GM21515 (cell line): ENCODE data around the gene LRRC49.
"Not testable (repeated sequence)": the region's sequence is repeated elsewhere in the genome, so short reads cannot be mapped to it uniquely, and the experiment has no call there.

ENCODE experiments used
- ATAC-seq: cut with Tn5 transposase; IDR thresholded peaks from one replicate; pipeline ENCODE4 v1.9.1; 2021; ENCODE audit not compliant: unreplicated experiment

The LRRC49 gene

DNA sequence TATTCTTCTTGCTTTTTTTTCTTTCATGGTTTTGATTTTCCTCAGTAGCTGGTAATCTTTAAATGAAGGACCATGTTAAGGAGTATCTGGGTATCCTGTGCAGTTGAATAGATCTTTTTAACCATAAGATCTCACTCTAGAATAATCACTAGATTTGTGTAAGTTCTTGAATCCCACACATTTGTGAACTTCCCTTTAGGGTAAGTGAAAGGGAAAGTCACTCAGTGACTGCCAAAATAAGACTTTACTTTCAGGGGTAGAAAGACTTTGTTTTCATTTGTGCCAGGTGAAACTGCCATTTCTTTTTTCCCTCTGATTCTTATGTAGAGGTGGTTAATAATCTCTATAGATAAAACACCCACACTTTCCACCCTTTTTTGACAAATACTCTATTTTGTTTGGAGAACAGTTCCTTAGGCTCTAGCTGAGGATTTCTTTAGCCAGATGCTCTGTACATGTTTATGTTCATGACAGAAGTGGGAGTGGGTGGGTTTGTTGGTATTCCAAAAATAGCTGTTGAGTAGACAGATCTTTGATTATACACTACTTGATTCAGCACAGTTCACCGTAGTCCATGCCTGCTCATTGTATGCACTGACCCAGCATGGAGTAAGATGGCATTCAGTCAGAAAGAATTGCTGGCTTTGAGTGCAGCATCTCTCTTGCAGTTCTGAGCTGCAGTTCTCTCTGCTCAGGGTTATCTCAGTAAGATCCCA is 28.5 kb downstream of the LRRC49 start:
- ATAC-seq = no peak

DNA sequence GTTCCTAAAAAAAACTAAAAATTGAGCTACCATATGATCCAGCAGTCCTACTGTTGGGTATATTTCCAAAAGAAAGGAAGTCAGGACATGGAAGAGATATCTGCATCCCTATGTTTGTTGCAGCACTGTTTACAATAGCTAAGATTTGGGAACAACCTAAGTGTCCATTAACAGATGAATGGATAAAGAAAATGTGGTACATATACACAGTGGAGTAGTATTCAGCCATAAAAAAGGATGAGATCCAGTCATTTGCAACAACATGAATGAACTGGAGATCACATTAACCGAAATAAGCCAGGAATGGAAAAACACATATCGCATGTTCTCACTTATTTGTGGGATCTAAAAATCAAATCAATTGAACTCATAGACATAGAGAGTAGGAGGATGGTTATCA is 29.5 kb downstream of the LRRC49 start:
- ATAC-seq = no peak

DNA sequence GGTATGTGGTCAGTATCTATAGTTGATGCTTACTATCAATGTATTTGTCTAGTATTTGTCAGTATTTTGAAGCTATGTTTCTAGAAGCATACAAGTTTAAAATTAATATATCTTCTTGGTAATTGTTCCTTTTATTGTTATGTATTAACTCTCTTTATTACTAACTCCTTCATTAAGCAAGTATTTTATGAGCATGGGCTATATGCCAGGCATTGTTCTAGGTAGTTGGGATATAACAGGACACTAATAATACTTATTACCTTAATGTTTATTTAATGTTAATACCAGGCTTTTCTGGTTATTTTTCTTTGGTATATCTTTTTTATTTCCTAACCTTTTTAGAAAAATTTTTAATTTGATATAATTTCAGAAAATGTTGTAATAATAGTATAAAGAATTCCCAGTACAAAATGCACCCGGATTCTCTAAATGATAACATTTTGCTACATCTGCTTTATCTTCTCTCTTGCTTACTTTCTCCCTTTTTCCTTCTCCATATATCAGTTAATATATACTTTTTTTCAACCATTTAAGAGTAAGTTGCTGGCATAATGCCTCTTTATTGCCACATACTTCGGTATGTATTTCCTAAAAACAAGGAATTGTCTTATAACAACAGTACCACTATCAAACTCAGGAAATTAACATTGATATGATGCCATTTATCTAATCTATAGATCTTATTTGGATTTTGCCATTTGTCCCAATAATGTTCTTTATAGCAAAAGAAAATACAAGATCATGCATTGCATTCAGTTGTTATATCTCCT is 30.9 kb downstream of the LRRC49 start:
- ATAC-seq = no peak

DNA sequence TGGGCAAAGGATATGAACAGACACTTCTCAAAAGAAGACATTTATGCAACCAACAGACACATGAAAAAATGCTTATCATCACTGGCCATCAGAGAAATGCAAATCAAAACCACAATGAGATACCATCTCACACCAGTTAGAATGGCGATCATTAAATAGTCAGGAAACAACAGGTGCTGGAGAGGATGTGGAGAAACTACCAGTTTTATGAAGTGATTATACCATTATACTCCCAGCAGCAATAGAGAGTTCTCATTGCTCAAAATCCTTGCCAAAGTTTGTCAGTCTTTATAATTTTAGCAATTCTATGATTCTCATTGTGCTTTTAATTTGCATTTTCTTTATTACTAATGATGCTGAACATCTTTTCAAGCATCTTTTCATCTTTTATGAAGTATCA is 34.3 kb downstream of the LRRC49 start:
- ATAC-seq = not testable (repeated sequence)

DNA sequence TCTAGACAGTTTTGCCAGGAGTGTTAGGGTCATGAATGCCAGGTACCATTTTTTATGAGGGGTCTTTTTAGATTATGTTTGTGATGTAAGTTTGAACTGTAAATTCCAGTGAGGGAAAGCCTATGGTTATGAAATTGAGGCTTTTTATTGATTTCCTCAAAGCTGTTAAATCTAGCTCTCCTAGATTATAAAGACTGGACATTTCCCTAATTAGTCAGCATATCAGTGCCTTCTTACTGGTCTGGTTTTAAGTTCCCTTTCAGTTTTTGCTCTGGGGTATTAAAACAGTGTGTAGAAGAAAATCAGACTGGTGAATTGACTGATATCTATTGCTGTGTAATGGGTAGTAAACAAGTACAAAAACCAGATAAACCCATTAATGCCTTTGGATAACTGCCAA is 39.2 kb downstream of the LRRC49 start:
- no peak for ATAC-seq

DNA sequence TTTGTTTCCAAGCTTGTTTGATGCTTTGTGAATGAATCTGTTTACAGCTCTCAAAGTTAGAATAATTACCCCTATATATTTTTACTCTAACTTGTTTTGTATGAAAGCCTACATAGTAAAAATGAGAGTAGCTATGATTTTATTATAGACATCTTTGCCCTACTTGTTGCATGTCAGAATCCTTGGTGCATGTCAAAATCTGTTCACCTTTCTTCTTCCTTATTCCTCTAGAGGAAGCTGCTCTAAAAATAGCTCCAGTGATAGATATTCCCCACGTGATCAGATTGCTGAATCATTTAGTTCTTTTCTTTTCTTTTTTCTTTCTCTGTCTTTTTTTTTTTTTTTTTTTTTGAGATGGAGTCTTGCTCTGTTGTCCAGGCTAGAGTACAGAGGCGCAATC is 39.8 kb downstream of the LRRC49 start:
- no peak for ATAC-seq

DNA sequence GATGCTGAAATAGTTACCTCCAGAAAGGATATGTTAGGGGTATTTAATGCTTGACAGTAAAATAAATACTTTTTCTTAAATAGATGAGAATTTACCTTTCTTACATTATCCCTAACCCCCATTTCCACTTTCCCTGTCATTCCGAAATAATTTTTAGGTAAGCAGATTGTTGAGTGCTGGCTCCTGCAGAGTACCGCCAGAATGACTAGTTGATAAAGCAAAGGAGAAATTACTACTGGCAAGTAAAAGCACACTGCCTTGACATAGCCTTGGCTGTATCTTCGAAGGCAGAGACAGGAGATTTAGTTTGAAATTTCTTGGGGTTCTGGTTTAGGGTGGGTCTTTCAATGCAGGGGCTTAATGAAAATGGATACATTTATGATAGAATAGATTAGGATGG is 40.8 kb downstream of the LRRC49 start:
- ATAC-seq = no peak

DNA sequence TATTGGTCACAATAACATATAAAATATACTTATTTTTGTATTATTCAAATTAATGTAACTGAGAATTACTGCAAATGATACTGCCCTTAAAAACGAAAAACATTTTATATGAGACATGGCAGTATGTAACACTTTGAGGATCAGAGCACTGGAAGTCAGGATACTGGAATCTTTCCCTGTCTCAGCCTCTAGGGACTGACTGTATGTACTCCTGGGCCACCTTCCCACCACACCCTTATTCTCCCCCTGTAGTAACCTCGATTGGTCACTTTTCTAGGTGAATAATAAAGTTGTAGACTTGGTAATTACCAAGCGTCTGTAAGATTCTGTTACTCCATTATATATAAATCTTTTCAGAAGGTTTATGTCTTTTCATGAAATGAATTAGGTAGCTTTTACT is 43.0 kb downstream of the LRRC49 start:
- no peak for ATAC-seq

DNA sequence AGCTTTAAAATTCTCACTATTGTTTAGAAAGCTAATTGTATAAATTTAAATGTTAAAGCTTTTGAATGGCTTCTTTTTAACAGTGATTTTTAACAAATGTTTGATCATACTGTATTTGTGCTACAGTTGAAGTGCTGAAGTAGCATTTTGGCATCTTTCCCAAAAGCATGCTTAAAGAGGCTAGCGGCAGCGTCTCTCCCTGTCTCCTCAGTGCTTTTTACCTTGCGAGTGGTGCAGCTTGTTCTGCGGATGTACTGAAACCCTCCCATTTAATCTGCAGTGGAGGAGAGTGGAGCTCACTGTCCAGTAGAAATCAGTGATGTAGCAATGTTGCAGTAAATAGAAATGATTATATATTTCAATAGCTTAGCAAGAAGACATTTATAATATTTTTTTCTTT is 43.7 kb downstream of the LRRC49 start:
- no peak for ATAC-seq

DNA sequence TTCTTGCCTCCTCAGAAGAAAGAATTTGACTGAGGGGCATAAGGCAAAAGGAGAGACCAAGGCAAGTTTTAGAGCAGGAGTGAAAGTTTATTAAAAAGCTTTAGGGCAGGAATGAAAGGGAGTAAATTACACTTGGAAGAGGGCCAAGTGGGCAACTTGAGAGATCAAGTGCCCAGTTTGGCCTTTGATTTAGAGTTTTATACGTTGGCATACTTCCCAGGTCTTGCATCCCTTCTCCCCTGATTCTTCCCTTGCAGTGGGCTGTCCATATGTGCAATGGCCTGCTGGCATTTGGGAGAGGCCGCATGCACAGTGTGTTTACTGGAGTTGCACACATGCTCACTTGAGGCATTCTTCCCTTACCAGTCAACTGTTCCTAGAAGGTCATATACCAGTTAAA is 50.7 kb downstream of the LRRC49 start:
- ATAC-seq = not testable (repeated sequence)

DNA sequence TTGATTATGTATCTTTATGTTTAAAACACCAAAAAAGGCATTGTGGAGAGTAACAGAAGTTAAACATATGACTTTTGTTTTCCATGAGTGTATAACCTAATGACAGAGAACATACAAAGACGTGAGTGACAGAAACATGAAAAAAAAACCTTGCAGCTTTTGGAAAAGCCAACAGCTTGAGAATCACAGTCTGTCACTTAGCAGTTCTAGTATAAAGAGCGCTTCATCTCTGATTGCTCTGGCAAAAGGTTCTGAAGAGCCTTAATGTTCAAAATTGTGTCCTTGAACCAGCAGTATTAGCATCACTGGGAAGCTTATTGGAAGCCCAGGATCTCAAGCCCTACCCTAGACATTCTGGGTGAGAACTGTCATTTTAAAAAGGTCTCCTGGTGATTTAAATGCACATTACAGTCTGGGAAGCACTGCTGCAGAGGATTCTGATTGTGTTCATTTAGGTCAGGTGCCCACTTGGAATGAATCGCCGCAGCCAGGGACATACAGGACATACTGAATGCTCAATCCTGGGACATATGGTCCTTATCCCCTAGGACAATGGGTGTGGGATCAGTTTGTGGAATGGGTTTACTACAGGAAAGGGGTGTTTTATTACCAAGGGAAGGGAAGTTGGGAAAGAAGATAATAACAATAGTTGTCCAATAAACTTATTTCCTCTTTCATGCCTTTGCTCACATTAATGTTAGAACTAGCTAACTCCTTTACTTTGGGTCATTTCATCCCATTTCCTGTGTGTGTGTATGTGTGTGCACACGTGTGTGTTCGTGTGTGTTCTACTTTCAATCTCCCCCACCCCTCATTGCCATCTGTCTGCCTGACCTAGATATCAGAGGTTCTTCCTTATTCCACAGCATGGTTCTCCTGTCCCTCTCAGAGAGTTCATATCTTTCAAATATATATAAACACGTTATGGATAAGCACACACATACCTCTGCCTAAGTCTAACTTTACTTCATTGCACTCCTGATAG is 55.0 kb downstream of the LRRC49 start:
- ATAC-seq = no peak

DNA sequence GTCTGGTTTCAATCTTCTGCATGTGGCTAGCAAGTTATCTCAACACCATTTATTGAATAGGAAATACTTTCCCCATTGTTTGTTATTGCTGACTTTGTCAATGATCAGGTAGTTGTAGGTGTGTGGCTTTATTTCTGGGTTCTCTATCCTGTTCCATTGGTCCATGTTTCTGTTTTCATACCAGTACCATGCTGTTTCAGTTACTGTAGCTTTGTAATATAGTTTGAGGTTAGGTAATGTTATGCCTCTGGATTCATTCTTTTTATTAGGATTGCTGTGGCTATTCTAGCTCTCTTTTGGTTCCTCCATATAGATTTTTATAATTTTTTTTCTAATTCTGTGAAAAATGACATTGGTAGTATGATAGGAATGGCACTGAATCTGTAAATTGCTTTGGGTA is 58.3 kb downstream of the LRRC49 start:
- no peak for ATAC-seq

DNA sequence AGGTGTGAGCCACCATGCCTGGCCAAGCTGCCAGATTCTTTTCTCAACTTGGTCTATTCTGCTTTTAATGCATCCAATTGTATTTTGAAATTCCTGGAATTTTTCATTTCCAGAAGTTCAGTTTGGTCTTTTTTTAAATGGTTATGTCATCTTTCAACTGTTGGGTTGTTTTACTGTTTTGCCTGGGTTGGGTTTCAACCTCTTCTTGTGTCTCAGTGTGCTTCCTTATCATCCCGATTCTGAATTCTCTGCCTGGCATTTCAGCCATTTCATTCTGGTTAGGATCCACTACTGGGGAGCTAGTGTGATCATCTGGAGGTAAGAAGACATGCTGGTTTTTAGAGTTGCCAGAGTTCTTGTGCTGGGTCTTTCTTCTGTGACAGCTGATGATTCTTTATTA is 61.5 kb downstream of the LRRC49 start:
- ATAC-seq = no peak

DNA sequence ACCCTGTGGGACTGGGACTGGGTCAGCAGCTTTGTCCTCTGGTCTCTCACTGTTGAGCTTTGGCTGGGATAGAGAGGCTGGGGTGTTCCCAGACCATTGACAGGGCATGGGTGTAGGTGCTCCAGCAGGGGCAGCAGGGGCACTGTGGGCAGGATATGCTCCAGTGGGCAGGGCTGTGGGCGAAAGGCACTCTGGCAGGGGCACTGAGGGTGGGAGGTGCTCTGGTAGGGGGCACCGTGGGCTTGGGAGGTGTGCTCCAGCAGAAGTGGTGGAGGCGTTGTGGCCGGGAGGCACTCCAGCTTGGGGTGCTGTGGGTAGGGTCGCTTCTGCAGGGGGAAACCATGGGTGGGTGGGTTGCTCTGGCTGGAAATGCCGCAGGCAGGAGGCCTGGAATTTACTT is 62.1 kb downstream of the LRRC49 start:
- ATAC-seq = no peak

DNA sequence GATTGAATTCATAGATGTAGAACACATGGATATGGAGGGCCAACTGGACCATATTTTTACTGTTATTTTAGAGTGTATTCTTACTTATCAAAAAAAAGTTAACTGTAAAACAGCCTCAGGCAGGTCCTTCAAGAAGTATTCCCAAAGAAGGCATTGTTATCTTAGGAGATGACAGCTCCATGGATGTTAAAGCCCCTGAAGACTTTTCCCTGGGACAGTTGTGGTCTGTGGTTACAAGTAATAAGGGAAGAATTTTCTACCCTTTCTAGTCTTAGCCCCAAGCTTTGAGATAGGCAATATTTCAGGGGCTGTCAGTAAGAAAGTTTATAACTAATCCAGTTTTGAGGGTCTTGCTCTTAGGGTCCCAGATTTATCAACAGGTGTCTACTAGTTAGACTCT is 62.5 kb downstream of the LRRC49 start:
- no peak for ATAC-seq

DNA sequence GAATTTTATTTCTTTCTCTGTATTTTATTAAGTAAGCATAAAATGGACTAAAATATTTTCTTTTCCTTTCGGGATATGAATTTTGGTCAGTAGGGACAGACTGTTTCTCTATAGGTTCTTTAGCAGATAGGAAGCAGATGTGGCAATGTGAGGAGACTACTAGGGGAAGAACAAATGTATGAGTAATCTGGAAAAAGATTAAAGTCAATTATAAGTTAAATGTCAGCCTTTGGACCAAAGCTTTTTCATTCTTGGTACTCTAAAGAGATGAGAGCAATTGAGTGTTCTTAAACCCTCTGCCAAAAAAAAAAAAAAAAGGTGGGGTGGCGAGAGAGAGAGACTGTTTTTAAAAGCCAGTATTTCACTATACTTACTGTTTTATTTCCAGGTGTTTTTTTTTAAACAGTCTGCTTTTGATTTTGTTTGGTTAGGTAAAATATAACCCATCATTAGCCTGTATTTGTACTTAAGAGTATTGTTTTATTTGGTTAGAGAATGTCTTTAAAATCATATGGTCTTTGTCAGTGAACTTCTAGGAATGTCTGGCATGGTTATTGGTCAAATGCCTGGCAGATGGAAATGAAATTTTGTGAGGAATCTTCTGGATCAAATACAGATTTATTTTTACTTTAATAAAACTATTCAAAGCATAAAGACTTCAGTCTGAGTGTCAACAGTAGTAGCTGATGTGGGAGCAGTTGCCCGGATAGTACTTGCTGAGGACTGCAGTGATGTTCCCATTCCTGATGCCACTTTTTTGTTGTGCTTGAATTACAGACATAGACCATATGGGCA is 63.8 kb downstream of the LRRC49 start:
- no peak for ATAC-seq

DNA sequence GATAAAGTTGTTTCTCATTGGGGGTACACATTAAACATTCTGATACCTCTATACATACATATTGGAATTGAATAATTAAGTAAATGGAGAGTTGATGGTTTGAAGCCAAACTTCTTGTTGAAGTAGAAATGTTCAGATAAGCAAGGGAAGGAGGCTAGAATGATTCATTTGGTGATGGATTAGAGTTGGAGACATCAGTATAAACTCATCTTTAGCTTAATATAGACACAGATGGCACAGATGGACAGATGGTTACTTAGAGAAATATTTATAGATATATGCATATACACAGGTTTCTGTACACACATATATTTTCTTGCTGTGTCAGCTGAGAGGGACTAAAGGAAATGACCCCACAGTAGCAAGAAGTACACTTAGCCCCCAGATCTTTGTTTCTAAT is 69.5 kb downstream of the LRRC49 start:
- ATAC-seq = no peak

DNA sequence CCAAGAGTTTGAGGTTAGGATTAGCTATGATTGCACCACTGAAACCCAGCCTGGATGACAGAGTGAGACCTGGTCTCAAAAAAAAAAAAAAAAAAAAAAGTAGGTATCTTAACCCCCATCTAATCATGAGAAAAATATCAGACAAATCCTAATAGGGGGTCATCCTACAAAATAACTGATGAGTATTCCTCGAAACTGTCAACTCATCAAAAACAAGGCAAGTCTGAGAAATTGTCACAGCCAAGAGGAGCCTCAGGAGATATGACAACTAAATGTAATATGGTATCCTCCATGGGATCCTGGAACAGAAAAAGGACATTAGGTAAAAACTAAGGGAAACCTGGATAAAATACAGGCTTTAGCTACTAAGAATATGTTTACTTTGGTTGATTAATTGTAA is 70.6 kb downstream of the LRRC49 start:
- no peak for ATAC-seq

DNA sequence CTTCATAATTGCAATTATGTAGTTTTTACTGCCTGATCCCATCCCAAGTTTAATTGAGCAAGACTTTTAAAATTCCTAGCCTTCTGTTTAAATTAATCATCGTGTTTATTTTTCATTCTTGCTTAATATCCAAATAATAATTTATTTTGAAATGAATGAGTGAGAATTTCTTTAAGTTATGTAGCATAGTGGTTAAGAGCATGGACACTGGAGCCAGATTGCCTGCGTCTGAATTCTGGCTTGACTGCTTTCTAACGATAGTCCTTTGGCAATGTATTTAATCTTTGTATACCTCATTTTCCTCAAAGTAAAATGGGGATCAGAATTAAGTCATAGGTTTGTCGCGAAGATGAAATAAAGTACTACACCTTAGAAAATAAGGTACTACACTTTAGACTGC is 71.4 kb downstream of the LRRC49 start:
- no peak for ATAC-seq

DNA sequence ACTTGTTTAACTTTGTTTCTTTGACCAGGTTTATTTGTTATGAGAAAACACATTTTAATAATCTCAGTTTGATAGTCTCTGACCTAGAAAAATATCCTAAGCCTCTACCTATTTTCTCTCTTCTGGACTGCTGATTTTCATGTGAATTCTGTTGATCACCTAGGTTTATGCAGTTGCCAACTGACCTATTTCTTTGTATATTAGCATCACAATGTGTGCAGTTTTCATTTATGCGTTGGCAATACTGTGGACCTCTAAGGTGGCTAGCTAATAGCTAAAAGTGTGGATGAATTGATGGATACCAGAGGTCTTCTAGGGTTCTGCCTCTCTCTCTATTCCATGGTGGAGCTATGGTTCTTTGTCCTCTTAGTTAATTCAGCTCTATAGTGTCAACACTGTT is 72.1 kb downstream of the LRRC49 start:
- ATAC-seq = no peak

DNA sequence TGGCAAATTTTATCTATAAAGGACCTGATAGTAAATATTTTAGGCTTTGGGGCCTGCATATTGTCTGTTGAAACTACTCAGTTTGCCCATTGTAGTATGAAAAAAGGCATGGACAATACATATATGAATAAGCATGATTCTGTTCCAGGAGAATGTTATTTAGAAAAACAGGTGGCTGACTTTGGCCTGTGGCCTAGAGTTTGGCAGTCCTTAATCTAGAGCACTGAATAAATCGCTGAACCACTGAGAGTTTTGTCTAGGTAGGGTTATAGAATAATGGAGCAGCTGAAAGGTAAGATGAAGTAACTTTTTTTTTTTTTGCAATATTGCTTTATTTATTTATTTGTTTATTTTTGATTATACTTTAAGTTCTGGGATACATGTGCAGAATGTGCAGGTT is 75.0 kb downstream of the LRRC49 start:
- ATAC-seq = no peak
